GM06990 (cell line): Measurements from ENCODE around the gene SPRYD3.

ENCODE experiments used
- DNase-seq: peaks from one replicate; pipeline ENCODE4 v3.0.0-alpha.2; 2011; ENCODE audit not compliant: insufficient read length; ENCODE audit errors: extremely low read depth
- H3K27me3 ChIP-seq: replicated peaks from 2 replicates; pipeline ENCODE4 v1.6.0; 2011; ENCODE audit warnings: low read length; ENCODE audit not compliant: control insufficient read depth, insufficient read depth
- H3K36me3 ChIP-seq: 2 replicates; pipeline ENCODE4 v1.5.1; 2011; ENCODE audit warnings: low read length; ENCODE audit not compliant: control insufficient read depth, insufficient read depth
- H3K4me3 ChIP-seq: replicated peaks from 2 replicates; pipeline ENCODE4 v1.5.1; 2011; ENCODE audit warnings: low read depth, mild to moderate bottlenecking, control low read depth, low read length
- TF ChIP-seq, protein P1 (sequence below): IDR thresholded peaks from 2 replicates; pipeline ENCODE4 v1.5.1; 2011; ENCODE audit warnings: low read length, control low read depth, mild to moderate bottlenecking, inconsistent platforms; ENCODE audit not compliant: insufficient read depth, poor library complexity, severe bottlenecking

SPRYD3 gene

DNA sequence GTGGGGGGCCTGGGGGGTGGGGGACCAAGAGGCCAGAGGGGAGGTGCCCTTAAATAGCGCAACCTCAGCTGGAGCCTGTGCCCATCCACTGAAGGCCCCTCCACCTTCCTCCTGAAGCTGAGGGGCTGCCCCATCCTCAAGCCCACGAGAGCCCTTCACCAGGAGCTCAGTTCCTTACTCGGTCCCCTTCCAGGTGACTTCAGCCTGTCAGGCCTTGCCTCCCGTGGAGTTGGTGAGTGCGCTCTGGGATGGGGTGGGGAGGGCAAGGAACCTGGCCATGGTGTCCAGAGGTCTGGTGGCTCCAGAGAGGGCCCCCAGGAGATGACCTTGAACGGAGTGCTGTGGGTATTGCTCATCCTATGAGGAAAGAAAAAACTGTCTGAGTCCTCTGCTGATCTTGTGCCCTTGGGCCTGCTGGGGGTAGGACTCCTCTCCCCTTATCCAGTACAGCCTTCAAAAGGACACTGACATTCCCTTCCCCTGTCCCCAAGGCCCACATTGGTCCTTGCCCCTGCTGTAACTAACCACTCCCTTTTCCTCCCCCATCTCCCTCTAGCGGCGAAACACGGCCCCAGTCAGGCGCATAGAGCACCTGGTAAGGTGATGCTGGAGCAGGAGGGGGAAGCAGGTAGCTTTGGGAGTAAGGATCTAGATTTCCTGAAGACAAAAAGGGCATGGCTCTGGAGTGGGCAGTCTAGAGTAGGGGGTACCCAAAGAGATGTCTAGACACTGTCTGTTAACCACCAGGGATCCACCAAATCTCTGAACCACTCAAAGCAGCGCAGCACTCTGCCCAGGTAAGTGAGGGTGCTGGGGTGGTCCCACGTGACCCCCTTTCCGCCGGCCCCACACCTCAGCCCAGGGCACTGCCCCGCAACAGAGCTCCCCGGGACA lies 25.7 kb downstream of the SPRYD3 start:
- peak overlapping the region; percentile 72 for H3K4me3 ChIP-seq
- no peak for DNase-seq
- H3K27me3 ChIP-seq, result no peaks in the 10 kb centered on the region
- no peaks in the 10 kb centered on the region for H3K36me3 ChIP-seq
- TF ChIP-seq, protein P1, sequence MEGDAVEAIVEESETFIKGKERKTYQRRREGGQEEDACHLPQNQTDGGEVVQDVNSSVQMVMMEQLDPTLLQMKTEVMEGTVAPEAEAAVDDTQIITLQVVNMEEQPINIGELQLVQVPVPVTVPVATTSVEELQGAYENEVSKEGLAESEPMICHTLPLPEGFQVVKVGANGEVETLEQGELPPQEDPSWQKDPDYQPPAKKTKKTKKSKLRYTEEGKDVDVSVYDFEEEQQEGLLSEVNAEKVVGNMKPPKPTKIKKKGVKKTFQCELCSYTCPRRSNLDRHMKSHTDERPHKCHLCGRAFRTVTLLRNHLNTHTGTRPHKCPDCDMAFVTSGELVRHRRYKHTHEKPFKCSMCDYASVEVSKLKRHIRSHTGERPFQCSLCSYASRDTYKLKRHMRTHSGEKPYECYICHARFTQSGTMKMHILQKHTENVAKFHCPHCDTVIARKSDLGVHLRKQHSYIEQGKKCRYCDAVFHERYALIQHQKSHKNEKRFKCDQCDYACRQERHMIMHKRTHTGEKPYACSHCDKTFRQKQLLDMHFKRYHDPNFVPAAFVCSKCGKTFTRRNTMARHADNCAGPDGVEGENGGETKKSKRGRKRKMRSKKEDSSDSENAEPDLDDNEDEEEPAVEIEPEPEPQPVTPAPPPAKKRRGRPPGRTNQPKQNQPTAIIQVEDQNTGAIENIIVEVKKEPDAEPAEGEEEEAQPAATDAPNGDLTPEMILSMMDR, result peak; percentile 71

GRCh38 chr12:53052419-53053217 lies 26.6 kb downstream of the SPRYD3 start:
- Histone ChIP-seq H3K27me3 (no peaks in the 10 kb centered on the region), H3K4me3 (no peak overlapping the region), H3K36me3 (no peaks in the 10 kb centered on the region)
- TF ChIP-seq, protein P1, result no peak
- no peak for DNase-seq

GRCh38 chr12:53051881-53052412 lies 27.2 kb downstream of the SPRYD3 start:
- Histone ChIP-seq H3K36me3 (no peaks in the 10 kb centered on the region), H3K4me3 (no peak overlapping the region), H3K27me3 (no peaks in the 10 kb centered on the region)
- no peak for DNase-seq
- TF ChIP-seq, protein P1, result no peak

DNA sequence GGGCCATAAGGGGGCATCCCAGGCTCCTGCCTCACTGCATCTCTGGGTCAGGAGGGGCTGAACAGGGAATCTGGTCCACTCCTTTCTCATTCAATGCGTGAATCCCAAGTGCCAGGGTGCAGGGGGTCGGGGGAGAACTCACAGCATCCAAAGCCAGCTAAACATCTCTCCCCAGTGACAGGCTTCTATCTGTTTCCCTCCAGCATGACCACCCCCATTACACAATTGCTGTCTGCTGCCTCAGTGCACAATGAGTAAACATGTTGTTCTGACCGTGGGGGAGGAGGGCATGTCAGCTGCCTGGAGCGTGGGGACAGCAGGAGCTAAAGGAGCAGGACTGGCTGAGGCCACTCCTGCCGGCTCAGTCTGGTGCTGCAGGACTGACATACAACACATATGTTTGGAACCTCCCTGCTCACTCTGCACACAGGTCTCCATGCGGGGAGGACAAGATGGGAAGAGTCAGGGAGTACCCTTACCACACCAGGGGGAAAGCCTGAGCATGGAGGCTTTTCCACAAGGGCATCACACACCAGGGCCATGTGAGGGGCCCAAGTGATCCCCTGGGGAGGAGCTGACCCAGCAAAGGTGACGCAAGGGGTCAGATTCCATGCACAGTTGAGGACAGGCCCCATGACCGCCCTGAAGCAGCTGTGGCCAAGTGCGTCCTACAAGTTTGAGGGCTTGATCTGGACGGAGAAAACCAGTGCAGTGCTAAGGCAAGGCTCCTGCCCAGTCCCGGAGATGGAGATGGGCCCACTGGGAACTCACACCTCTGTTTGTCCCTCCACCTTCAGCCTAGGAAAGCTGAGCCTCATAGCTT lies 27.9 kb downstream of the SPRYD3 start:
- peaks cover 3% of the 10 kb centered on the region for H3K27me3 ChIP-seq
- DNase-seq, result no peak
- no peaks in the 10 kb centered on the region for H3K36me3 ChIP-seq
- TF ChIP-seq, protein P1, result no peak
- no peak overlapping the region for H3K4me3 ChIP-seq

- DNase-seq, result no peak
- H3K27me3 ChIP-seq, result peaks cover 3% of the 10 kb centered on the region
- no peaks in the 10 kb centered on the region for H3K36me3 ChIP-seq
- H3K4me3 ChIP-seq, result no peak overlapping the region
- TF ChIP-seq, protein P1, result no peak
Measured at GRCh38 chr12:53050426-53051057, 28.6 kb downstream of the SPRYD3 start.
